Activated CD4-positive, CD25-positive, alpha-beta regulatory T cell treated with anti-CD3 and anti-CD28 coated beads, Interleukin-2, amount 50 U/mL, for 72 hours (primary cell): Measurements from ENCODE around the gene CLEC18A.
"Not testable (repeated sequence)": the region's sequence is repeated elsewhere in the genome, so short reads cannot be mapped to it uniquely, and the experiment has no call there.

Experiments used
- DNase-seq: peaks from one replicate; pipeline ENCODE4 v3.0.0; 2021

CLEC18A gene

DNA sequence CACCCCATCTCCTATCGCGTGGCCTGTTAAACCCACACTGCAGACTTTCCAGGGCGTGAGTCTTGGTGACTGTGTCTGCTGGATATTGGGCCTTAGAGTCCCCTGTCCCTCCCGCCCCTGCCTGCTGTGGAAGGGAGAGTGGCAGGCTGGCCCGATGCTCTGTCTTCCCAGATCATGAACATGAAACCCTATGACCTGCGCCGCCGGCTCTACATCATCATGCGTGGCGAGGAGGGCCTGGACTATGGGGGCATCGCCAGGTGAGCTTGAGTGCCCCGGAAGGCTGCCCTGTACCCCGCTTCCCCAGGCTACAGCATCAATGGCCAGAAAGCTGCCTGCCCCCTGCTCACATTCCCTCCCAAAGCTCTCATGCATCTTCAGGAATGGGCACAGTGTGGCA lies 19.5 kb upstream of the CLEC18A start:
- no peak for DNase-seq

DNA sequence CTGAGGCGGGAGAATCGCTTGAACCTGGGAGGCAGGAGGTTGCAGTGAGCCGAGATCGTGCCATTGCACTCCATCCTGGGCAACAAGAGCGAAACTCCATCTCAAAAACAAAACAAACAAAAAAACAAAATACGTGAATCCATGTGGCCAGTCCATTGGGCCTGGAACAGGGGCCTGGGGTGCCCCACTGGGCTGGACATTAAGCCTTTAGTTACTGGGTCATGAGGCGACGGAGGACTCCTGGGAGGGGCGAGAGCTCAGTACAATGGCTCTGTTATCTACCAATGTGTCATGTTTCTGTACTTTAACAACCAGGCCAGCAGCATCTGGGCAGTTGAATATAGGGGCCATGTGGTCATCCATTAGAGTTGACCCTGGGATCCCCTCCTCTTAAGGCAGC lies 18.9 kb upstream of the CLEC18A start:
- DNase-seq: no peak

DNA sequence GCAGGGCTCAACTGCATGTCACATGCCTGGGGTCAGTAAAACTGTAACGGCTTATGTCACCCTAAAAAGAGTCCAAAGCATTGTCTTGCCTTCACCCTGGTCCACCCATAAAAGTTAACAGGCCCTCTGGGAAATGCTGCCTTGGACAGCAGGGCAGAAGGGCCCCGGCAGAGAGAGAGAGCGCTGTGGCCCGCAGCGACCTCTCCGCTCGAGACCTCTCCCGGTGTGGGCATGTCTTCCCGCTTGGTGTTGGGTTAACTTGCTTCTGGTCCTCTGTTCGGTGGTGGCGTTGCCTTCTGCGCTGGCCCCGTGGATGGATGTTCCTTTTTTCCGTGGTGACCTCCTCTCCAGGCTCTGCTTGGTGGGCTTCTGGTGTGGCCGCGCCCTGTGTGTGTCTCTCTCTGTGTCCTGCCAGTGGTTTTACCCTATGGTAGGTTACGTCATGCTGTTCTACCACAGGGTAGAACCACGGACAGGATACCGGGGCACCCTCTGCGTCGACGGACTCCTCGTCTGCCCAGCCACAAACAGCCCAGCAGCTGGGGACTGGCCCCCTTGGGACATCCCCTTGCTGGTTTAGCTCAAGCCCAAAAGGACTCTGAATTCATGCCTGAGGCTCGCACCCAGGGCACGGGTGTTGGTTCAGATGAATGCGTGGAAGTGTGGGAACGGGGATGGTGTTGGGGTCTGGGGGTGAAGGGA lies 18.3 kb upstream of the CLEC18A start:
- no peak for DNase-seq

DNA sequence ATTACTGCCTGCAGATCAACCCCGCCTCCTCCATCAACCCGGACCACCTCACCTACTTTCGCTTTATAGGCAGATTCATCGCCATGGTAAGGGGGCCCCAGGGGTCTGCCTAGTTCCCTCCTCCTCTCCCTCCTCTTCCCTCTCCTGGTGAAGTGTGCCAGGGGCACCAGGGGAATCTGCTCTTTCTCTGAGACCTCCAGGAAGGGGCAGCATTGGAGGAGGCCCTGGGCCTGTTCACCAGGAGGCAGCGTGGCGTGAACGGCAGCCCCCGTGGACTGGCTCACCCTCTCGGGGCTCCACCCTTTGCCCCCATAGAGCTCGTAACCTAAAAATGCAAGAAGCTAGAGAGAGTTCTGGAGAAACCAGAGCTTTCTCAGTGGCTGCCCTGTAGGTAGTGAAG lies 17.1 kb upstream of the CLEC18A start:
- DNase-seq: no peak

DNA sequence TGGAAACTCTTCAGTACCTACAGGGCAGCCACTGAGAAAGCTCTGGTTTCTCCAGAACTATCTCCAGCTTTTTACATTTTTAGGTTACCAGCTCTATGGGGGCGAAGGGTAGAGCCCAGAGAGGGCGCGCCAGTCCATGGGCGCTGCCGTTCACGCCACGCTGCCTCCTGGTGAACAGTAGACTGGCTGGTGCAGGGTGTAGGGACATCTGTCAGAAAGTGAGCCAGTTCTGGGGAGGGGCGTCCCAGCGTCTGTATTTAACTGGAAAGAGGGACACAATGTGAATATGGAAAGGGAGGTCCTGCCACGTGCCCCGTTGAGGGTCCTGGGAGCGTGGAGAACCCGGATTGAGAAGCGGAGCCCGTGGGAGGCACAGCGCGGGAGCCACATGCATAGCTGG lies 16.4 kb upstream of the CLEC18A start:
- DNase-seq: no peak

DNA sequence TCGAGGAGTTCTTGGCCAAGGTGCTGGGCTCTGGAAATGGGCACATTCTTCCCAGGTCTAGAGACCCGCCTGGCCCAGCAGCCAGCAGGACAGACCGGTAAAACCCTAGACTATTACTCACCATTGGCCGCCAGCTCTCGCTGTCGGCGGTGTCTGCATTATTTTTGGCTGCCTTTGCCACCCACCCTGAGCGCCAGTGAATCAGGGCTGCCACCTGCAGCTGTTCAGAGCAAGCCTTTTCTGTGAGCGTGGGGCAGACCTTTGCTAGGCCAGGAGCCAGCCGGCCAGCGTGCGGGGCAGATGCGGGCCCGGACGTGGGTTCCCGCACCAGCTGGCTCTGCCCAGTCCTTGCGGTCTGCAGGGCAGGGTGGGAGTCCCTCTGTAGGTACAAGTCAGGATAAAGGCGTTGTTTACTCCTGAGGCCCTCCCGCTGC lies 15.8 kb upstream of the CLEC18A start:
- no peak for DNase-seq

DNA sequence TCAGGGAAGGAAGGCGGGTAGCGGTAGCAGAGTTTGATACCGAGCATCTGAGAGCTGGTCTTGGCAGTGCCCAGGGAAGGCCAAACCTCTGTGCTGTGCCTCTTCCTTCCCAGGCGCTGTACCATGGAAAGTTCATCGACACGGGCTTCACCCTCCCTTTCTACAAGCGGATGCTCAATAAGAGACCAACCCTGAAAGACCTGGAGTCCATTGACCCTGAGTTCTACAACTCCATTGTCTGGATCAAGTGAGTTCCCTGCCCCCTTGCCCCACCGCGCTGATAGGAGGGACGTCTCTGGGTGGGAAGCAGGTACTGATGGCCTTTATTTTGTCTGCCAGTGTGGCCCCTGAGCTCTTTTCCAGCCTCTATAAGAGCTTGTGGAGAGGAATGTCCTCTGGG lies 15.4 kb upstream of the CLEC18A start:
- no peak for DNase-seq

DNA sequence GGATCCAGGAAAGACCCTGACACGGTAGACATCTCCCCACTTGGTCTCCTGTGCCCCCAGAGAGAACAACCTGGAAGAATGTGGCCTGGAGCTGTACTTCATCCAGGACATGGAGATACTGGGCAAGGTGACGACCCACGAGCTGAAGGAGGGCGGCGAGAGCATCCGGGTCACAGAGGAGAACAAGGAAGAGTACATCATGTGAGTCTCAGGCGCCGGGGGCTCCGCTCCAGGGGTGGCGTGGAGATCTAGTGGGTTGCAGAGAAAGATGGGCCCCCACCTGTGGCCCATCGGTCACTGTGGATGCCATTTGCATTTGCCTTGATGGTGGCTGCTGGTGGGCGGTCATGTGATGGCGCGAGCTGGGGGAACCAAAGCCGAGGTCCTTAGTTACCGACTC lies 14.9 kb upstream of the CLEC18A start:
- no peak for DNase-seq

DNA sequence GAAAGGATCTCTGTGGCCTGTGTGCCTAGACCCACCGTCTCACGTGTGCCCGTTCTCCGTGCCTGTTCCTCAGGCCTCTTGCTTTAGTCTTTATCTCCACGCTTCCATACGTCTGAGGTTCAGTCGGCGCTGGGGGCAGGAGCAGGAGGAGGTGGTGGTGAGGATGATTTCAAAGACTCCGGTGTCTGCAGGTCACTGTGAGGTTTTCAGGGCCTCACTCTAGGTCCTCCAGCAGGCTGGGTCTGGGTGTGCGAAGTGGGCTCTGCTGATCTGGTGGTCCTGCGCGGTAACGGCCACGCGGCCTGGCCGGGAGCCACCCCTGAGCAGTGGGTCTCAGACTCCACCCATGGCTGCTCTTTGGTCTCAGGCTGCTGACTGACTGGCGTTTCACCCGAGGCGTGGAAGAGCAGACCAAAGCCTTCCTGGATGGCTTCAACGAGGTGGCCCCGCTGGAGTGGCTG lies 14.4 kb upstream of the CLEC18A start:
- no peak for DNase-seq

DNA sequence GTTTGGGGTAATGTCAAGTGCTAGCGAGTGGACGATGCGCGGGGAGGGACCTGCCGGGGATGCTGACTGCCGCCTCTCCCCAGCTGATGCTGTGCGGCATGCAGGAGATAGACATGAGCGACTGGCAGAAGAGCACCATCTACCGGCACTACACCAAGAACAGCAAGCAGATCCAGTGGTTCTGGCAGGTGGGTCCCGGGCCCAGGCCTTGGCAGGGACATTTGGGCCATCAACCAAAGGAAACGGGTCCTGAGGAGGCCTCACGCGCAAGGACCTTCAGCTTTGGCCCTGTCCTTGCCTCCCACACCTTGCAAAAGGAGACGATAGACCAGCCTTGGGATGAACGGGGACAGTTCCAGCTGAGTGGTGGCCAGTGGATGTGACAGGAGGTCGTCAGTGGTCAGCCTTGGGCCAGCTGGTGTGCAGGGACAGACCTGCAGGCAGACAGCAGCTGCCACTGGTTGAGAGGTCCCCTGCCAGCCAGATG lies 13.6 kb upstream of the CLEC18A start:
- no peak for DNase-seq

DNA sequence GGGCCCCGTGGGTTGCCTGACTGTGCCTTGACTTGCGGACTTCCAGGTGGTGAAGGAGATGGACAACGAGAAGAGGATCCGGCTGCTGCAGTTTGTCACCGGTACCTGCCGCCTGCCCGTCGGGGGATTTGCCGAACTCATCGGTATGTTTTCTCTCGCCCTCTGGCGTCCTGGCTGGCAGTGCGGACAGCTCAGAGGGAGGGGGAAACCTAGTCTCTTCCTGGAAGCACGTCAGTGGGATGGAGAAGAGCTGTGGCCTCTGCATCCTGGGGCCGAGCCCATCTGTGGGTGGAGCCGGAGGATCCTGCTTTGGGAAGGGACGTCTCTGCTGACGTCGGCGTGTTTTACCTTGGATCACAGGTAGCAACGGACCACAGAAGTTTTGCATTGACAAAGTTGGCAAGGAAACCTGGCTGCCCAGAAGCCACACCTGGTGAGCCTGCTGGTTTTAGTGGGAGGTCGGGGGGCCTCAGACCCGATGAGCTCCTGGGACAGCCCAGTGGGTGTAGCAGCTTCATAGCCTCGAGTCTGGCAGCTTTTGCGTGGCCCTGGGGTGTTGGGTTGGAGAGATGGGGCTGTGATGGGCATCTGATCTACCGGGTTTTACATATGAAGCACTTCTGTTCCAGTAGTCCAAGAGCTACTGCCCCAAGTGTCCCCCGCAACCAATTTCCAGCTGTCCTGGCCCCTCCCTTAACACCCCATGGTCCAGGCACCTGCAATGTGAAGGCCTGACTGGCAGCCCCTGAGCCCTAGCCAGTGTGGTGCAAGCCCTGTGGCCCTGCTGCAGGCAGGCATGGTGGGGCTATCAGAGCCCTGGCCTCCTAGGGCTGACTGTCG lies 11.9 kb upstream of the CLEC18A start:
- DNase-seq: no peak

DNA sequence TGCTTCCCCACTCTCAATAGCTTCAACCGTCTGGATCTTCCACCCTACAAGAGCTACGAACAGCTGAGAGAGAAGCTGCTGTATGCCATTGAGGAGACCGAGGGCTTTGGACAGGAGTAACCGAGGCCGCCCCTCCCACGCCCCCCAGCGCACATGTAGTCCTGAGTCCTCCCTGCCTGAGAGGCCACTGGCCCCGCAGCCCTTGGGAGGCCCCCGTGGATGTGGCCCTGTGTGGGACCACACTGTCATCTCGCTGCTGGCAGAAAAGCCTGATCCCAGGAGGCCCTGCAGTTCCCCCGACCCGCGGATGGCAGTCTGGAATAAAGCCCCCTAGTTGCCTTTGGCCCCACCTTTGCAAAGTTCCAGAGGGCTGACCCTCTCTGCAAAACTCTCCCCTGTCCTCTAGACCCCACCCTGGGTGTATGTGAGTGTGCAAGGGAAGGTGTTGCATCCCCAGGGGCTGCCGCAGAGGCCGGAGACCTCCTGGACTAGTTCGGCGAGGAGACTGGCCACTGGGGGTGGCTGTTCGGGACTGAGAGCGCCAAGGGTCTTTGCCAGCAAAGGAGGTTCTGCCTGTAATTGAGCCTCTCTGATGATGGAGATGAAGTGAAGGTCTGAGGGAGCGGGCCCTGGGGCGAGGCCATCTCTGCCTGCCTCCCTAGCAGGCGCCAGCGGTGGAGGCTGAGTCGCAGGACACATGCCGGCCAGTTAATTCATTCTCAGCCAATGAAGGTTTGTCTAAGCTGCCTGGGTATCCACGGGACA lies 11.1 kb upstream of the CLEC18A start:
- no peak for DNase-seq

DNA sequence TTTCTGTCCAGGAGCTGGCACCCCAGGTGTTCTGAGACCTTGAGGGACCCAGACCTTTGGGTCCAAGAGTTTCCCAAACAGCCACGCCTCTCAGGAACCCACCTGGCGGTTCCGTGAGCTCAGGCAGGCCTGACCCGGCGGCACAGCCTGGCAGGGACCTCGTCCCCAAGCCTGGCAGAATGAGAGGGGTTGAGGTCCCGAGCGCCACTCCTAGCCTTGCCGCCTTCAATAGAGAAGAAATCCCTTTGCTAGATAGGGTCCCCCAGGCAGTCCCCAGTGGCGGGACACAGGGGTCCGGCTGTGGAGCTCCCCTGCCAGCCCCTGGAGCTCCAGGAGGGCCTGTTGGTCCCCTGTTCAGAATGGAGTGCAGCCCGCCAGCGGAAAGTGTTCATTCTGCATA lies 10.5 kb upstream of the CLEC18A start:
- DNase-seq: no peak

DNA sequence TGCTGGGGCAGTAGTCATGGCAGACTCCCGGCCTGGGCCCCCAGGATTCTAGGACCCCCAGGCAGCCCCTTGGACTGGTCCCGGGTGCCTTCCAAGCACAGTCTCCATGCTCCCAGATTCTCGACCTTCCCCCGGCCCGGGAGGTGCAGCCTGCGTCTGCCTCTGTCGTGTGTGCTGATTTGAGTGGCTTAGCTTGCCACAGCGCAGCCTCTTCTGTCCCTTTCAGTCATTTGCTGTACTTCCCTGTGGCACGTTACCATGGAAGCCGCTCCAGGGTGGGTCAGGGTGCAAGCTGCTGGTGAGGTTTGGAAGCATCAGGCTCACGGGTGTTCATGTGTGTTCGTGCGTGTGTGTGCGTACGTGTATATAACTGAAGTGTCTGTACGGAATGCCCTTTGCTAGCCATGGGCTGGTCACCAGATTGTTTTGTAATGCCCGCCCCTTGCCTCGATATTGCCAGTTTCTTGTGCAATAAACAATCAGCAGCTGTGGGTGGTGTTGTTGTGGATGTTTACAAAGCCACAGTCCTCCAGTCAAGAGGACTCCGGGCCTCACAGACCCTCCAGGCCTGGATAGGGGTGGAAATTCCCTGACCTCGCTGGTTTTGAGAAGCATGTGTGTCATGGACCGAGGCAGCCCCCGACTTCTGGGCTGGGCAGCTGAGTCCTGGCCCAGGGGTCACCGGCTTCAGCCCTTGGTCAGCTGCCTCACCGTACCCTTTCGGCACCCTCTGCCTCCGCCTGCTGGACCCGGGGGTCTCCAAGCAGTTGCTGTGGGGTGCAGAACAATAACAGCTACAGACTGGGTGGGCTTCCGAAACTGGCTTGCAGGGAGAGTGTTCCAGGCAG lies 9.7 kb upstream of the CLEC18A start:
- DNase-seq: no peak

DNA sequence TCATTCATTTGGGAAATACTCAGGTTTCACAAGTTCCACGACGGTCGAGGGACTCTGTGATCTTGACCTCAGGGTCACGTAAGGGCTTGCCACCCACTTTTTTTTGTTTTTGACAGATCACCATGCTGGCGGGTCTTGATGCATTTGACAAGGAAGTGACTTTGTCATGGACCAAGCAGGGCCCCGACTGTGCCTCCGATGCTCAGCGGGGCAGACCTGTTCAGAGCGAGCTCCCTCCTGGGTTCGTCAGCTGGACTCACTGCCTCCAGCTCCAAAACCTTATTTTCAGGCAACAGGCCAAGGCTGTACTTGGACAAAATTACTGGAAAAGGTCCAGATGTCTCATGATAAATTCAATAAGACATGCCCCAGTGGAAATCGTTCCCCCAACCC lies 9.0 kb upstream of the CLEC18A start:
- DNase-seq: no peak

DNA sequence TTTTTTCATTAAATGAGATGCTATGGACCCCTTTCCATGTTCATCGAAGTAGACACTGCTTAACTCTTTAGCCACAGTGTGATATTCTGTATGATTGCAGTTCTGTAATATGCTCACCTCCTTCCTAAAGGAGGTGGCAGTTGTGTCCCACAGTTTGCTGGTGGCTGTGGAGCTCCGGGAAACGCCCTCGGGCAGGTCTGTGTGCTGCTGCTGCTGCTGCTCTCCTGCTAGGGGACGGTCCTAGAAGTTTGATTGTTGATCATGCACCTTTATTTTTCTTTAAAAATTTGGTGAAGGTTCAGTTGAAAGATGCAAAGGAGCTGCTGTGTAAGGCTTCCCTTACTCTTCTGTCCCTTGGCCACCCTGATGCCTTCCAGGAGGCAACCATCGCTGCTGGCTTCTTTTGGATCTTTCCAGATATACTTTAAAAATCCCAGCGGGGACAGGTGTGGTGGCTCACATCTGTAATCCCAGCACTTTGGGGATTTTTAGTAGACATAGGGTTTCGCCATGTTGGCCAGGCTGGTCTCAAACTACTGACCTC lies 8.4 kb upstream of the CLEC18A start:
- no peak for DNase-seq

DNA sequence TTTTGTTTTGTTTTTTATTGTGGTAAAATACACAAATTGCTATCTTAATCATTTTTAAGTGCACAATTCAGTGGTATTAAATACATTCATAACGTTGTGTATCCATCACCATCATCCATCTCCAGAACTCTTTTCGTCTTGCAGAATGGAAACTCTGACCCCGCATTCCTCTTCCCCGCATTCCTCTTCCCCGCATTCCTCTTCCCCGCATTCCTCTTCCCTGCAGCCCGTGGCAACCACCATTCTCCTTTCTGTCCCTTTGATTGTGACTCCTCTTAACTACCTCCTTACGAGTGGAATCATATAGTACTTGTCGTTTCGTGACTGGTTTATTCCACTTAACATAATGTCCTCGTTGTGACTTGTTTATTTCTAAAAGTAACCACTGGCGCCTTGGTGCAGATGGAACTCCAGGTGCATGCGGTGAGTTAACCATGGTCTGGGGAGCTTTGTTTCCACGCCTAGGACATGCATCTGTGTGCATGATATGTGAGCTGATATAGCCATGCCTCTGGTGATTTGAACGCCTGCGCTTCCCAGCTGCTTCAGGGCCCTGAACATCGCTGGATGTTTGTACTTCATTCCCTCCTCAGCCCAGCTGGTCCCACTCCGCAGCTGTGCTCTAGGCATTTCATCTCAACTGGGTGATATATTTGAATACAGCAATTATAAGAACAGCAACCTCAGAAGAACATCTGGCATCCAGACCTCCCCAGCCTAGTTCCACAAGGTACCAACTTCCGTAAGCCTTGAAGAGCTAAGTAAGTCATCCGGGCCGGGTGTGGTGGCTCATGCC lies 7.7 kb upstream of the CLEC18A start:
- DNase-seq: not testable (repeated sequence)

DNA sequence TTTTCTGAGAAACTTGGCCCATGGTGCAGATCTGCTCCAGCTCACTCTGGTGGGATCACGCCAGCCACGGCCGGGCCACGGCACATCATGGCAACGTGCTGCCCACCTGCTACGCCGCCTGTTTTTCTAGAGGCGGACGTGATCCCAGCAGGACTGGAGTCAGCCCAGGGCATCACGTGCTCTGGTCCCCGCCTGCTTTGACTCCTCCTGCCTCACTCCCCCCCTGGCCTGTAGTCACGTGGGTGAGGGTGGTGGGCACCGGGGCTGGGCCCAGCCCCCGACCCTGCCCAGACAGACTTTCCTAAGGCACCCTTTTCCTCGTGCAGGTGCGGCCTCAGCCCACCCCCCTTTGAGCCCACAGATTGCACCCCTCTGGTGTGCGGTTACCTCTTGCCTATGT lies 723 bp upstream of the CLEC18A start:
- DNase-seq: not testable (repeated sequence)

DNA sequence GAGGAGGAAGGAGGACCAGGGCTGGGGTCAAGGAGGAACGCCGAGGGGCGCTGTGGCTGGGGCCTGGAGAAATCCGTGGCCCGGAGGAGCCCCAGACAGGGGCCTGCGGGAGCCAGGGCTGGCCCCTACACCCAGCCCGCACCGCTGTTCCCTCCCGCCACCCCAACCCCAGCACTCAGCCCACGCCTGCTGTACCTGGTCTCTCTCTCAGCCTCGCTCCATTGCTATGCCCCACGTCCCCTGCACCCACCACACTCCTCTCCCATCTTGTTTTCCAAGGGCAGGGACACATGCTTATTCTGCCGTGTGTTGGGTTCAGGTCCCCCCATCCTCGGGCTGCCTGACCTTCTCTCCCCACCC lies 518 bp downstream of the CLEC18A start:
- DNase-seq: not testable (repeated sequence)

DNA sequence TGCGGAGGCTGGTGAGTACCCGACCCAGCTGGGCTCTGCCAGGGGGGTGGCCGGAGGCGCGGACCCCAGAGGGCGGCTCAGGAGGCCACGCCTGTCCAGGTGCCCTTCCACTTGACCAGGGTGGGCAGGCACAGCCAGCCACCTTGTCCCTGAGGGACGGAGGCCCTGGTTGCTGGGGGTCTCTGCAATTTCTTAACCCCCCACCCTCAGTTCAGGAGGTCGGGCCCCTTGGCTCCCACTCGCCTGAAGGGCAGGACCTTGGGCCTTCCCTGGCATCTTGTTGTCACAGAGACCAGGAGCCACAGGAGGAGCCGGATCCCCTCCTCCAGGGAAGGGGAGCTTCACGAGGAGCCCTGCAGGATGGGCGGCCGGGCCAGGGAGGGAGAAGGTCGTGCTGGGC lies 982 bp downstream of the CLEC18A start:
- DNase-seq: not testable (repeated sequence)
